ENCODE data around the gene SERPINB7. TPM values are rescaled to one million over a fixed set of nuclear protein-coding genes. Genes with fewer than 3 reads are reported as not detected.

The SERPINB7 gene
- total RNA-seq, 6 donors from 2014 or later = 1.3 TPM; not detected in 5

GRCh38 chr18:63736876-63737275, 38.3 kb upstream of the SERPINB7 start:
- H3K27me3 ChIP-seq = no peaks in the 10 kb centered on the region
- TF ChIP-seq POLR2AphosphoS5 (IDR thresholded peaks at IDR 0.05) = no peak
- no peak for TF ChIP-seq CTCF (IDR thresholded peaks at IDR 0.05)
- no peak for TF ChIP-seq EP300 (IDR thresholded peaks at IDR 0.05)
- no peak for TF ChIP-seq POLR2A (IDR thresholded peaks at IDR 0.05)
- DNase-seq = no peak

GRCh38 chr18:63741769-63742168, 33.4 kb upstream of the SERPINB7 start:
- no peaks in the 10 kb centered on the region for H3K36me3 ChIP-seq
- H3K4me1 ChIP-seq = no peaks in the 10 kb centered on the region
- no peak for ATAC-seq (ENCODE audit: low FRiP score in 2 of 2)
- WGBS, 2 donors = 60 to 68% methylated on average over 4 of the region's 4 CpGs
- no peak for DNase-seq
- no peak for TF ChIP-seq POLR2A (IDR thresholded peaks at IDR 0.05)
- TF ChIP-seq EP300 (IDR thresholded peaks at IDR 0.05) = no peak
- TF ChIP-seq CTCF (IDR thresholded peaks at IDR 0.05) = peak in 1 of 6 experiments; percentile 10
- no peak for TF ChIP-seq POLR2AphosphoS5 (IDR thresholded peaks at IDR 0.05)
- H3K27me3 ChIP-seq = no peaks in the 10 kb centered on the region
- no peaks in the 10 kb centered on the region for H3K9me3 ChIP-seq
- no peak overlapping the region for H3K4me3 ChIP-seq
- H3K27ac ChIP-seq = no peak overlapping the region

More at GRCh38 chr18:63736876-63737275, 38.3 kb upstream of the SERPINB7 start:
- no peak for ATAC-seq (ENCODE audit: low FRiP score in 2 of 2)
- H3K9me3 ChIP-seq = no peaks in the 10 kb centered on the region
- no peak overlapping the region for H3K4me3 ChIP-seq
- H3K4me1 ChIP-seq = no peaks in the 10 kb centered on the region
- no peak overlapping the region for H3K27ac ChIP-seq
- H3K36me3 ChIP-seq = no peaks in the 10 kb centered on the region

DNA sequence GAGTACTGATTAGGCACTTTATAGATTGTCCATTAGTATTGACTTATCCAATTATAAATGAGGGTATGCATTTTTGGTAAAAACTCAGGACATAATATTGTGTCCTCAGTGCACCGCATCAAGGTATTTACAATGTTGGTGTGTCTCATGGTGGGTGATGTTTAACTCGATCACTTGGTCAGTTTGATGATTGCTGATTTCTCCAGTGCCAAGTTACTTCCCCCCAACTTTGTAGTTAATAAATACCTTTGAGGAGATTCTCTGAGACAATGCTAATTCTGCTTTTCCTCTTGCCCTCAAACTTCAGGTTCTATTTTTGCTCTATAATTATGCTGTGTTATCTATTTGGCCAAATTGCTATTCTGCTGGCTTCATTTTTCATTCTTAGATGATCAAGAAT, 28.2 kb upstream of the SERPINB7 start:
- Histone ChIP-seq H3K36me3 (no peaks in the 10 kb centered on the region), H3K4me1 (no peaks in the 10 kb centered on the region), H3K27me3 (no peaks in the 10 kb centered on the region), H3K27ac (no peak overlapping the region), H3K9me3 (no peaks in the 10 kb centered on the region), H3K4me3 (no peak overlapping the region)
- no peak for ATAC-seq (ENCODE audit: low FRiP score in 2 of 2)
- WGBS, 2 donors = 90 to 91% methylated on average over 2 of the region's 2 CpGs
- DNase-seq = no peak
- TF ChIP-seq CTCF (IDR thresholded peaks at IDR 0.05) (no peak), EP300 (IDR thresholded peaks at IDR 0.05) (no peak), POLR2A (IDR thresholded peaks at IDR 0.05) (no peak), POLR2AphosphoS5 (IDR thresholded peaks at IDR 0.05) (no peak)

DNA sequence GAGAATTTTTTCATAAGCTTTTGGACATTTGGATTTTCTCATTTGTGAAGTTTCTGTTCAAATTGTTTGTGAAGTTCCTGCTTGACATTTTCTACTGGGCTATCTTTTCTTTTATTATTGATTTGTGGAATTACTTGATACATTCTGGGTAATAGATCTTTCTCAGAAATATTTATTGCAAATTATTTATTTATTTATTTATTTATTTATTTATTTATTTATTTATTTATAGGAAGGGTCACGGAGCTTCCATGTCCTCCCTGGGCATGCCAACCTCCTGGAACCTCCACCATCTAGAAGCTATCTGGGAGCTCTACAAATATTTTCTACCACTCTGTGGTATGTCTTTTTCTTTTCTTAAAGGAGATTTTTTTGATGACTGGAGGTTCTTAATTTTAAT, 25.7 kb upstream of the SERPINB7 start:
- TF ChIP-seq POLR2A (IDR thresholded peaks at IDR 0.05) = no peak
- TF ChIP-seq POLR2AphosphoS5 (IDR thresholded peaks at IDR 0.05) = no peak
- TF ChIP-seq CTCF (IDR thresholded peaks at IDR 0.05) = no peak
- TF ChIP-seq EP300 (IDR thresholded peaks at IDR 0.05) = no peak
- no peak overlapping the region for H3K4me3 ChIP-seq
- H3K4me1 ChIP-seq = no peaks in the 10 kb centered on the region
- no peaks in the 10 kb centered on the region for H3K9me3 ChIP-seq
- no peaks in the 10 kb centered on the region for H3K27me3 ChIP-seq
- H3K36me3 ChIP-seq = no peaks in the 10 kb centered on the region
- DNase-seq (no peak), ATAC-seq (ENCODE audit: low FRiP score in 2 of 2) (no peak)
- no peak overlapping the region for H3K27ac ChIP-seq
- WGBS, 2 donors = 75 to 88% methylated on average over 1 of the region's 1 CpG

GRCh38 chr18:63752636-63753035, 22.6 kb upstream of the SERPINB7 start:
- no peaks in the 10 kb centered on the region for H3K27me3 ChIP-seq
- 36 to 80% methylated on average over 2 of the region's 2 CpGs for WGBS, 2 donors
- H3K4me1 ChIP-seq = no peaks in the 10 kb centered on the region
- H3K36me3 ChIP-seq = no peaks in the 10 kb centered on the region
- no peak overlapping the region for H3K4me3 ChIP-seq
- DNase-seq (no peak), ATAC-seq (ENCODE audit: low FRiP score in 2 of 2) (no peak)
- TF ChIP-seq CTCF (IDR thresholded peaks at IDR 0.05) = no peak
- no peak for TF ChIP-seq POLR2A (IDR thresholded peaks at IDR 0.05)
- no peak for TF ChIP-seq POLR2AphosphoS5 (IDR thresholded peaks at IDR 0.05)
- TF ChIP-seq EP300 (IDR thresholded peaks at IDR 0.05) = no peak
- no peak overlapping the region for H3K27ac ChIP-seq
- H3K9me3 ChIP-seq = no peaks in the 10 kb centered on the region

Measured in upper lobe of left lung (tissue), 6 donors.